HEK293 (cell line): ENCODE measurements around the gene PDLIM5.

Experiments used
- BCL11A ChIP-seq: fragments of 450-650 bp; formaldehyde crosslinking; IDR thresholded peaks from 2 replicates; pipeline ENCODE4 v1.5.1; 2016; ENCODE audit warnings: low read depth, missing biosample characterization, missing genetic modification characterization
- BCL6B ChIP-seq: fragments of 450-650 bp; formaldehyde crosslinking; IDR thresholded peaks from 2 replicates; pipeline ENCODE4 v1.5.1; 2017; ENCODE audit warnings: missing biosample characterization, missing genetic modification characterization
- CTCF ChIP-seq: fragments of 450-650 bp; formaldehyde crosslinking; IDR thresholded peaks from 2 replicates; pipeline ENCODE4 v1.5.1; 2016; ENCODE audit warnings: missing biosample characterization, missing genetic modification characterization
- GFI1B ChIP-seq: fragments of 450-650 bp; formaldehyde crosslinking; IDR thresholded peaks from 2 replicates; pipeline ENCODE4 v1.5.1; 2016; ENCODE audit warnings: missing biosample characterization, missing genetic modification characterization
- GLI2 ChIP-seq: fragments of 450-650 bp; formaldehyde crosslinking; IDR thresholded peaks from 2 replicates; pipeline ENCODE4; 2017; ENCODE audit warnings: missing biosample characterization, missing genetic modification characterization, low read depth, borderline replicate concordance
- HIC1 ChIP-seq: fragments of 450-650 bp; formaldehyde crosslinking; IDR thresholded peaks from 2 replicates; pipeline ENCODE4 v1.5.1; 2016; ENCODE audit warnings: missing biosample characterization, missing genetic modification characterization
- KLF16 ChIP-seq: fragments of 450-650 bp; formaldehyde crosslinking; IDR thresholded peaks from 2 replicates; pipeline ENCODE4 v1.5.1; 2017; ENCODE audit warnings: missing biosample characterization, missing genetic modification characterization
- OVOL3 ChIP-seq: fragments of 450-650 bp; formaldehyde crosslinking; IDR thresholded peaks from 2 replicates; pipeline ENCODE4 v1.5.1; 2016; ENCODE audit warnings: missing biosample characterization, missing genetic modification characterization
- SP2 ChIP-seq: fragments of 450-650 bp; formaldehyde crosslinking; IDR thresholded peaks from 2 replicates; pipeline ENCODE4 v1.5.1; 2016; ENCODE audit warnings: missing biosample characterization, missing genetic modification characterization
- SP3 ChIP-seq: fragments of 450-650 bp; formaldehyde crosslinking; IDR thresholded peaks from 2 replicates; pipeline ENCODE4 v1.5.1; 2016; ENCODE audit warnings: missing biosample characterization, missing genetic modification characterization
- SP7 ChIP-seq: fragments of 450-650 bp; formaldehyde crosslinking; IDR thresholded peaks from 2 replicates; pipeline ENCODE4 v1.5.1; 2016; ENCODE audit warnings: missing biosample characterization, missing genetic modification characterization
- TSHZ1 ChIP-seq: fragments of 450-650 bp; formaldehyde crosslinking; IDR thresholded peaks from 2 replicates; pipeline ENCODE4 v1.5.1; 2016; ENCODE audit warnings: missing biosample characterization, missing genetic modification characterization, borderline replicate concordance
- ZBTB7A ChIP-seq: fragments of 450-650 bp; formaldehyde crosslinking; IDR thresholded peaks from 2 replicates; pipeline ENCODE4 v1.5.1; 2016; ENCODE audit warnings: low read depth, missing biosample characterization, missing genetic modification characterization
- ZEB2 ChIP-seq: fragments of 450-650 bp; formaldehyde crosslinking; IDR thresholded peaks from 2 replicates; pipeline ENCODE4 v1.5.1; 2016; ENCODE audit warnings: missing biosample characterization, missing genetic modification characterization
- ZNF10 ChIP-seq: fragments of 450-650 bp; formaldehyde crosslinking; IDR thresholded peaks from 2 replicates; pipeline ENCODE4 v1.5.1; 2017; ENCODE audit warnings: missing biosample characterization, missing genetic modification characterization
- ZNF202 ChIP-seq: fragments of 450-650 bp; formaldehyde crosslinking; IDR thresholded peaks from 2 replicates; pipeline ENCODE4 v1.5.1; 2016; ENCODE audit warnings: missing biosample characterization, missing genetic modification characterization, borderline replicate concordance
- ZNF362 ChIP-seq: fragments of 450-650 bp; formaldehyde crosslinking; IDR thresholded peaks from 2 replicates; pipeline ENCODE4 v1.5.1; 2016; ENCODE audit warnings: missing biosample characterization, missing genetic modification characterization
- ZNF394 ChIP-seq: fragments of 450-650 bp; formaldehyde crosslinking; IDR thresholded peaks from 2 replicates; pipeline ENCODE4 v1.5.1; 2016; ENCODE audit warnings: missing biosample characterization, missing genetic modification characterization, mild to moderate bottlenecking, moderate library complexity, borderline replicate concordance
- ZNF398 ChIP-seq: fragments of 450-650 bp; formaldehyde crosslinking; IDR thresholded peaks from 2 replicates; pipeline ENCODE4 v1.5.1; 2017; ENCODE audit warnings: missing biosample characterization, missing genetic modification characterization
- ZNF558 ChIP-seq: fragments of 450-650 bp; formaldehyde crosslinking; IDR thresholded peaks from 2 replicates; pipeline ENCODE4 v1.5.1; 2016; ENCODE audit warnings: missing biosample characterization, missing genetic modification characterization
- ZNF580 ChIP-seq: fragments of 450-650 bp; formaldehyde crosslinking; IDR thresholded peaks from 2 replicates; pipeline ENCODE4 v1.5.1; 2016; ENCODE audit warnings: missing biosample characterization, missing genetic modification characterization
- ZNF596 ChIP-seq: fragments of 450-650 bp; IDR thresholded peaks from 2 replicates; pipeline ENCODE4 v1.5.0; 2018; ENCODE audit warnings: missing biosample characterization, mild to moderate bottlenecking, missing genetic modification characterization, moderate library complexity
- ZNF768 ChIP-seq: fragments of 450-650 bp; formaldehyde crosslinking; IDR thresholded peaks from 2 replicates; pipeline ENCODE4 v1.5.1; 2018; ENCODE audit warnings: missing biosample characterization, mild to moderate bottlenecking, missing genetic modification characterization
- ZNF843 ChIP-seq: fragments of 450-650 bp; formaldehyde crosslinking; IDR thresholded peaks from 2 replicates; pipeline ENCODE4 v1.5.1; 2016; ENCODE audit warnings: missing biosample characterization, missing genetic modification characterization
- ZSCAN16 ChIP-seq: fragments of 450-650 bp; formaldehyde crosslinking; IDR thresholded peaks from 2 replicates; pipeline ENCODE4 v1.5.1; 2016; ENCODE audit warnings: missing biosample characterization, missing genetic modification characterization
- ZSCAN23 ChIP-seq: fragments of 450-650 bp; formaldehyde crosslinking; IDR thresholded peaks from 2 replicates; pipeline ENCODE4 v1.5.1; 2016; ENCODE audit warnings: missing biosample characterization, missing genetic modification characterization

The PDLIM5 gene

GRCh38 chr4:94447754-94448411, 3.9 kb upstream of the PDLIM5 start (continued):
- TF ChIP-seq HIC1 (tag by site-specific recombination), result peak; percentile 39; the same call in 1 of the 2 replicates
- TF ChIP-seq ZEB2 (tag by site-specific recombination), result peak; percentile 80
- no peak for TF ChIP-seq ZNF202
- TF ChIP-seq SP2 (tag by site-specific recombination), result 0 out of 2 replicates have a peak, but pooled peaks have one; percentile 19
- TF ChIP-seq BCL6B (tag by site-specific recombination), result peak; percentile 83
- peak; percentile 78 for TF ChIP-seq BCL11A (tag by site-specific recombination)
- peak; percentile 65 for TF ChIP-seq KLF16 (tag by site-specific recombination)
- TF ChIP-seq ZSCAN16 (tag by site-specific recombination), result no peak
- TF ChIP-seq ZNF362 (tag by site-specific recombination), result no peak
- no peak for TF ChIP-seq ZBTB7A (tag by site-specific recombination)
- TF ChIP-seq ZNF596 (tag by site-specific recombination), result peak; percentile 49; the same call in 1 of the 2 replicates
- TF ChIP-seq ZNF580, result peak; percentile 40; the same call in 1 of the 2 replicates
- peak; percentile 8; the same call in 1 of the 2 replicates for TF ChIP-seq ZSCAN23 (tag by site-specific recombination)
- peak; percentile 84 for TF ChIP-seq OVOL3
- 0 out of 2 replicates have a peak, but pooled peaks have one; percentile 21 for TF ChIP-seq ZNF398 (tag by site-specific recombination)
- TF ChIP-seq ZNF843 (tag by site-specific recombination), result peak; percentile 93
- TF ChIP-seq GFI1B (tag by site-specific recombination), result 0 out of 2 replicates have a peak, but pooled peaks have one; percentile 46
- peak; percentile 31; the same call in 1 of the 2 replicates for TF ChIP-seq ZNF394 (tag by site-specific recombination)
- TF ChIP-seq ZNF10 (tag by site-specific recombination), result peak; percentile 77
- TF ChIP-seq CTCF (tag by site-specific recombination), result no peak
- peak; percentile 87 for TF ChIP-seq SP7 (tag by site-specific recombination)
- no peak for TF ChIP-seq ZNF768 (tag by site-specific recombination)
- 0 out of 2 replicates have a peak, but pooled peaks have one; percentile 15 for TF ChIP-seq SP3 (tag by site-specific recombination)
- peak; percentile 61 for TF ChIP-seq GLI2
- peak; percentile 5; the same call in 1 of the 2 replicates for TF ChIP-seq TSHZ1 (tag by site-specific recombination)
- TF ChIP-seq ZNF558 (tag by site-specific recombination), result no peak
